ENCODE data around the gene SYT2.

Gene SYT2

GRCh38 chr1:202687370-202687769 lies 22.9 kb downstream of the SYT2 start:
- TF ChIP-seq CTCF (IDR thresholded peaks at IDR 0.05; ENCODE audit: borderline replicate concordance, insufficient read depth, low read depth, low read length) = no peak
- H3K4me3 ChIP-seq (ENCODE audit: low read depth, low read length) = no peak overlapping the region

GRCh38 chr1:202685641-202686040 lies 24.6 kb downstream of the SYT2 start:
- TF ChIP-seq CTCF (IDR thresholded peaks at IDR 0.05; ENCODE audit: borderline replicate concordance, insufficient read depth, low read depth, low read length) = no peak

GRCh38 chr1:202684716-202685115 lies 25.5 kb downstream of the SYT2 start:
- H3K4me3 ChIP-seq (ENCODE audit: low read depth, low read length) = no peak overlapping the region
- no peak for TF ChIP-seq CTCF (IDR thresholded peaks at IDR 0.05; ENCODE audit: borderline replicate concordance, insufficient read depth, low read depth, low read length)

More at GRCh38 chr1:202685641-202686040, 24.6 kb downstream of the SYT2 start:
- no peak overlapping the region for H3K4me3 ChIP-seq (ENCODE audit: low read depth, low read length)

GRCh38 chr1:202683029-202683428 lies 27.2 kb downstream of the SYT2 start:
- no peak for TF ChIP-seq CTCF (IDR thresholded peaks at IDR 0.05; ENCODE audit: borderline replicate concordance, insufficient read depth, low read depth, low read length)
- H3K4me3 ChIP-seq (ENCODE audit: low read depth, low read length) = no peak overlapping the region

- no peak for TF ChIP-seq CTCF (IDR thresholded peaks at IDR 0.05; ENCODE audit: borderline replicate concordance, insufficient read depth, low read depth, low read length)
- no peak overlapping the region for H3K4me3 ChIP-seq (ENCODE audit: low read depth, low read length)
Measured at GRCh38 chr1:202682477-202682876, 27.8 kb downstream of the SYT2 start.

GRCh38 chr1:202681736-202682420 lies 28.4 kb downstream of the SYT2 start:
- no peak for TF ChIP-seq CTCF (IDR thresholded peaks at IDR 0.05; ENCODE audit: borderline replicate concordance, insufficient read depth, low read depth, low read length)
- H3K4me3 ChIP-seq (ENCODE audit: low read depth, low read length) = no peak overlapping the region

- TF ChIP-seq CTCF (IDR thresholded peaks at IDR 0.05; ENCODE audit: borderline replicate concordance, insufficient read depth, low read depth, low read length) = no peak
- H3K4me3 ChIP-seq (ENCODE audit: low read depth, low read length) = no peak overlapping the region
Measured at GRCh38 chr1:202680586-202681352, 29.5 kb downstream of the SYT2 start.

Measured in GM12875 (cell line).